ENCODE data around the gene VPS33A.
"Not testable (repeated sequence)": the region's sequence is repeated elsewhere in the genome, so short reads cannot be mapped to it uniquely, and the experiment has no call there.

The VPS33A gene

DNA sequence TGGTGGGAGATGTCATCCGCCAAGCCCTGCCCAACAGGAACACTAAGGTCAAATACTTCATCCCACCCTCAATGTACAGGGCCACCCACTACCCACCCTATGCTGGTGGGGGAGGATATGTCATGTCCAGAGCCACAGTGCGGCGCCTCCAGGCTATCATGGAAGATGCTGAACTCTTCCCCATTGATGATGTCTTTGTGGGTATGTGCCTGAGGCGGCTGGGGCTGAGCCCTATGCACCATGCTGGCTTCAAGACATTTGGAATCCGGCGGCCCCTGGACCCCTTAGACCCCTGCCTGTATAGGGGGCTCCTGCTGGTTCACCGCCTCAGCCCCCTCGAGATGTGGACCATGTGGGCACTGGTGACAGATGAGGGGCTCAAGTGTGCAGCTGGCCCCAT lies 59.3 kb downstream of the VPS33A start:
- DNase-seq (ENCODE audit: low spot score) = peak; percentile 12
- in situ Hi-C loops (cut with MboI; ENCODE audit: low sequenced_read_pairs, unreplicated experiment) = no loop called here
- TF ChIP-seq, protein P1, sequence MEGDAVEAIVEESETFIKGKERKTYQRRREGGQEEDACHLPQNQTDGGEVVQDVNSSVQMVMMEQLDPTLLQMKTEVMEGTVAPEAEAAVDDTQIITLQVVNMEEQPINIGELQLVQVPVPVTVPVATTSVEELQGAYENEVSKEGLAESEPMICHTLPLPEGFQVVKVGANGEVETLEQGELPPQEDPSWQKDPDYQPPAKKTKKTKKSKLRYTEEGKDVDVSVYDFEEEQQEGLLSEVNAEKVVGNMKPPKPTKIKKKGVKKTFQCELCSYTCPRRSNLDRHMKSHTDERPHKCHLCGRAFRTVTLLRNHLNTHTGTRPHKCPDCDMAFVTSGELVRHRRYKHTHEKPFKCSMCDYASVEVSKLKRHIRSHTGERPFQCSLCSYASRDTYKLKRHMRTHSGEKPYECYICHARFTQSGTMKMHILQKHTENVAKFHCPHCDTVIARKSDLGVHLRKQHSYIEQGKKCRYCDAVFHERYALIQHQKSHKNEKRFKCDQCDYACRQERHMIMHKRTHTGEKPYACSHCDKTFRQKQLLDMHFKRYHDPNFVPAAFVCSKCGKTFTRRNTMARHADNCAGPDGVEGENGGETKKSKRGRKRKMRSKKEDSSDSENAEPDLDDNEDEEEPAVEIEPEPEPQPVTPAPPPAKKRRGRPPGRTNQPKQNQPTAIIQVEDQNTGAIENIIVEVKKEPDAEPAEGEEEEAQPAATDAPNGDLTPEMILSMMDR (IDR thresholded peaks at IDR 0.05; ENCODE audit: borderline replicate concordance, control extremely low read depth, extremely low read depth, insufficient read depth, missing control alignments) = no peak

DNA sequence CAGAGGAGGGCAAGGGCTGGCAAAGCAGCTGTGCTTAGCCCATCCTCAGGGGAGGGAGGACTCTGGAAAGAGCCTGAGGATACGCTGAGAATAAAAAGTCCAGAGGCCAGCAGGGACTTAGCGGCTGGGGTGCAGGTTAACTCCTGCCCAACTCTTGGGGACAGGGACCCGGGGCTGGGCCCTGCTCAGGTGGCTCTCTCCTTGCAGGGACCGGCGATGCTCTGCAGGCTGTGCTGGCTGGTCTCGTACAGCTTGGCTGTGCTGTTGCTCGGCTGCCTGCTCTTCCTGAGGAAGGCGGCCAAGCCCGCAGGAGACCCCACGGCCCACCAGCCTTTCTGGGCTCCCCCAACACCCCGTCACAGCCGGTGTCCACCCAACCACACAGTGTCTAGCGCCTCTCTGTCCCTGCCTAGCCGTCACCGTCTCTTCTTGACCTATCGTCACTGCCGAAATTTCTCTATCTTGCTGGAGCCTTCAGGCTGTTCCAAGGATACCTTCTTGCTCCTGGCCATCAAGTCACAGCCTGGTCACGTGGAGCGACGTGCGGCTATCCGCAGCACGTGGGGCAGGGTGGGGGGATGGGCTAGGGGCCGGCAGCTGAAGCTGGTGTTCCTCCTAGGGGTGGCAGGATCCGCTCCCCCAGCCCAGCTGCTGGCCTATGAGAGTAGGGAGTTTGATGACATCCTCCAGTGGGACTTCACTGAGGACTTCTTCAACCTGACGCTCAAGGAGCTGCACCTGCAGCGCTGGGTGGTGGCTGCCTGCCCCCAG lies 60.0 kb downstream of the VPS33A start:
- TF ChIP-seq, protein P1 (IDR thresholded peaks at IDR 0.05; ENCODE audit: borderline replicate concordance, control extremely low read depth, extremely low read depth, insufficient read depth, missing control alignments) = no peak
- in situ Hi-C loops (cut with MboI; ENCODE audit: low sequenced_read_pairs, unreplicated experiment) = no loop called here
- peak; percentile 22 for DNase-seq (ENCODE audit: low spot score)

DNA sequence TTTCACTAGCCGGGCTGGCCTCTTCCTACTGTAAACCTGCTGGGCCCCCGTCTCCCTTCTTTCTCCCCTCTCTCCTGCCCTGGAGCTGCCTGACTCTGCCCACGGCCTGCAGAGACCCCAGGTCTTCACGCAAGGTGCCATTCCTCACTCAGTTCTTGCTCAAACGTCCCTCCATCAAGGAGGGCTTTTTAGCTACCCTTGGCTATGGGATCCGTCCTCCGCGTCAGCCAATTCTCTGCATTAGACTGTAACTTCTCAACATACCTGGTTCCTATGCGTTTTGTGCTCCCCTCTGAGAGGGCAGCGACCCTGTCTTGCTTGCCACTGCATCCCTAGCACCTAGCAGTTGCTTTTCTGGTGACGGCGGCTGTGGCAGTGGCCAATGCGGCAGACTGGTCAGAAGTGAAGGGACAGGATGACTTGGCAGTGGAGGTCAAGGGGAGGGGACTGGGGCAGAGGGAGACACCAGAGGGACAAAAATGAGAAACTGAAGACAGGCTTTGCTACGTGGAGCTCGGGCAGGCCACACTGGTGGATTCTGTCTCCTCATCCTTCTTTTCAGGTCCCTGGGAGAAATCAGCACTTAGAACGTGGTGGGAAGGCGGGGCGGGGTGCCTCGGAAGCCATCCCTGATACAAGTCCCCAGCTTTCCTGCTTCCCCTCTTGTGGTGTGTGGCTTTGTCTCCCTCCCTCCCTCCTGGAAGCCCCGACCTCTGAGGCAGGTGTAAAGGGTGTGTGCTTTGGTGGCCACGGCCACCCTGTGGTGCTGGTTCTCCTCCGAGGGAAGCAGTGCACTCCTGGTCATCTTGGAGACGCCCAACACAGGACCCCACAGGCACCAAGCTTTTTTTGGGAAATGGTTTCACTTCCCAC lies 61.0 kb downstream of the VPS33A start:
- in situ Hi-C loops (cut with MboI; ENCODE audit: low sequenced_read_pairs, unreplicated experiment) = no loop called here
- TF ChIP-seq, protein P1 (IDR thresholded peaks at IDR 0.05; ENCODE audit: borderline replicate concordance, control extremely low read depth, extremely low read depth, insufficient read depth, missing control alignments) = no peak
- no peak for DNase-seq (ENCODE audit: low spot score)

DNA sequence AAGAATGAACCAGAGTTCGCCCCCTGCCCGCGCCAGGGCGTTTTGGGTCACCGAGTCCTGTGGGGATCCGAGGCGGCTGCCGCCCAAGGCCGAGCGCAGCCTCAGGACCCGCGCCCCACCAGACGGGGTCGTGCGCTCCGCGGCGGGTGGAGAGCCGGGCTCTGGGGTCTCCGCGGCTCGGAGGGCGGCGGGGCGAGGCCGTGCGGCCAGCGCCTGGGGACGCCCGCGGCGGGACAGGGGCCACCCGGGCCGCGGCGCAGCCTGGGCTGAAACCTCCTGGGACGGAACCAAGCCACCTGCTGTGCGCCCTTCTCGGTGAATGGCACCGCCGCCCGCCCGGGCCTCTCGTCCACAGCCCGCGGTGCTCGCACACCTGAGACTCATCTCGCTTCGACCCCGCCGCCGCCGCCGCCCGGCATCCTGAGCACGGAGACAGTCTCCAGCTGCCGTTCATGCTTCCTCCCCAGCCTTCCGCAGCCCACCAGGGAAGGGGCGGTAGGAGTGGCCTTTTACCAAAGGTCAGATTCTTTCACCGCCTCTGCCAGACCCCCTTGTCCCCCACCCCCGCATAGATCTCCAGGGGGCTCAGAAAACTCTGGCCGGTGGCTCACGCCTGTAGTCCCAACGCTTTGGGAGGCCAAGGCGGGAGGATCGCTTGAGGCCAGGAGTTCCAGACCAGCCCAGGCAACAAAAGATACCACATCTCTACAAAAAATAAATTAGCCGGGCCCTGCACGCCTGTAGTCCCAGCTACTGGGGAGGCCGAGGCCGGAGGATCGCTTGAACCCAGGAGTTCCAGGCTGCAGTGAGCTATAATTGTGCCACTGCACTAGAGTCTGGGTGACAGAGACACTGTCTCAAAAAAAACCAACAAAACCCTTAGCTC lies 61.9 kb downstream of the VPS33A start:
- DNase-seq (ENCODE audit: low spot score) = peak; percentile 44
- TF ChIP-seq, protein P1 (IDR thresholded peaks at IDR 0.05; ENCODE audit: borderline replicate concordance, control extremely low read depth, extremely low read depth, insufficient read depth, missing control alignments) = no peak
- in situ Hi-C loops (cut with MboI; ENCODE audit: low sequenced_read_pairs, unreplicated experiment) = no loop called here

DNA sequence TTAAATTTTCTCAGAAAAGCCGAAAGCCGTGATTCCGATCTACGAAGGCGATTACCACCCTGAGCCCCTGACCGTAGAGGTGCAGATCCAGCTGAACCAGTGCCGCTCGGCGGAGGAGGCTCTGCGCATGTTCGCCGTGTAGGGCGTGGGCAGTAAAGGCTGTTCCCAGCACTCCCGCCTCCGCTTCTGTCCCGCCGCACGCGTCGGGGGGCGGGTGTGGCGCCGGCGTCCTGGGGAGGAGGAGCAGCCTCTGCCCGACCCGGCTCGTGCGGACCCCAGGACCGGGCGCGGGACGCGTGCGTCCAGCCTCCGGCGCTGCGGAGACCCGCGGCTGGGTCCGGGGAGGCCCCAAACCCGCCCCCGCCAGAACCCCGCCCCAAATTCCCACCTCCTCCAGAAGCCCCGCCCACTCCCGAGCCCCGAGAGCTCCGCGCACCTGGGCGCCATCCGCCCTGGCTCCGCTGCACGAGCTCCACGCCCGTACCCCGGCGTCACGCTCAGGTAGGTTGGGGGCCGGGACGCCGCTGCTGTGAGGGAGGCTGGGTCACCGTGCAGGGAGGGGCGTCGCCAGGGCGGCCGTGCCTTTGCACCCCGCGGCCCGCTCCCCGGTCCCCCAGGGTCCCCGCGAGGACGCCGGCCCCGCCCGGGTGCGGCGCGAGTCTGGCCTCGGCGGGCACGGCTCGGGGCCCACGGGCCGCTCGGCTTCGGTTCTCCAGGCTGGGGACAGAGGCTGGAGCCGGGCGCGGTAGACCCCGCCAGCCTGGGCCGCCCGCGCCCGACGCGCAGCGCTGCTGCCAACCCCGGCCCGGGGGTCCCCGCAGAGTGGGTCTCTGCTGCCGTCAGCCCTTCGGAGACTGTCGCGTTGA lies 62.8 kb downstream of the VPS33A start, which contains the start of gene B3GNT4:
TSS of gene B3GNT4 (plus strand) at position 409 of the 866 bp plus-strand sequence. CDS start 910 bp downstream, outside the sequence.
- in situ Hi-C loops (cut with MboI; ENCODE audit: low sequenced_read_pairs, unreplicated experiment) = no loop called here
- peak; percentile 77 for DNase-seq (ENCODE audit: low spot score)
- TF ChIP-seq, protein P1 (IDR thresholded peaks at IDR 0.05; ENCODE audit: borderline replicate concordance, control extremely low read depth, extremely low read depth, insufficient read depth, missing control alignments) = no peak

DNA sequence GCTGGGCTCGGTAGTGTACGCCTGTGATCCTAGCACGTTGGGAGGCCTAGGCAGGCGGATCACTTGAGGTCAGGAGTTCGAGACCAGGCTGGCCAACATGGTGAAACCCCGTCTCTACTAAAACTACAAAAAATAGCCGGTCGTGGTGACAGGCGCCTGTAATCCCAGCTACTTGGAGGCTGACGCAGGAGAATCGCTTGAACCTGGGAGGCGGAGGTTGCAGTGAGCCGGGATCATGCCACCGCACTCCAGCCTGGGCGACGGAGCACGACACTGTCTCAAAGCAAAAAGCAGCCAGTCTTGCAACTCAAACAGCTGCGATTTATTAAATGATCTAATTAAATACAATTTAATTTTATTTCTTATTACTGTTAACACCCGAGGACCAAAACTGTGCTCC lies 63.5 kb downstream of the VPS33A start:
- in situ Hi-C loops (cut with MboI; ENCODE audit: low sequenced_read_pairs, unreplicated experiment); DNase-seq (ENCODE audit: low spot score): not testable (repeated sequence)

All from GM13976 (cell line).